DMS53 (cell line): Measurements from ENCODE around the gene ENTPD3.
"Not testable (repeated sequence)": the region's sequence is repeated elsewhere in the genome, so short reads cannot be mapped to it uniquely, and the experiment has no call there.

Experiments used
- DNase-seq: peaks from one replicate; lab custom pipeline; 2025; lab: John Stamatoyannopoulos, UW

Gene ENTPD3

GRCh38 chr3:40461161-40461560 is 74.2 kb downstream of the ENTPD3 start:
- no peak for DNase-seq

GRCh38 chr3:40462838-40463237 is 75.9 kb downstream of the ENTPD3 start:
- not testable (repeated sequence) for DNase-seq

GRCh38 chr3:40463579-40463978 is 76.6 kb downstream of the ENTPD3 start:
- DNase-seq: no peak

GRCh38 chr3:40464339-40465110 is 77.5 kb downstream of the ENTPD3 start:
- DNase-seq: no peak

- DNase-seq: no peak
Measured at GRCh38 chr3:40465111-40465407, 78.1 kb downstream of the ENTPD3 start.

DNA sequence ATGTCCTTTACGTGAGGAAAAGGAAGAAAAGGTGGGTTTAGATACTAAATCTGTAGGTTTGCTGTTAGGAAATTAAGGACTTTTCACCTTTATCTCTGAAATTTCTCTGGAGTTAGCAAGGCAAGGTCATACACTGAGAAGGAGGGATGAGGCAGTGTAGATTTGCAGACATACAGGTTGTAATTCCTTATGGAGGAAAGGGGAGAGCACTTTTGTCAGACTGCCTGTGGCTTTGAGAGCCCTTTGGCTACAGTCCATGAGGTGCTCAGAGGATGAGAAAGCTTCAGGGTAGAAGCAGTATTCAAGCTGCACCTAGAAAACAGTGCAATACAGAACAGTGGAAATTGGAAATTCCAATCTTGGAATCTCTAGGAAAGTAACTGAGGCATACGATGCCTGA is 78.5 kb downstream of the ENTPD3 start:
- peak; percentile 1 for DNase-seq

DNA sequence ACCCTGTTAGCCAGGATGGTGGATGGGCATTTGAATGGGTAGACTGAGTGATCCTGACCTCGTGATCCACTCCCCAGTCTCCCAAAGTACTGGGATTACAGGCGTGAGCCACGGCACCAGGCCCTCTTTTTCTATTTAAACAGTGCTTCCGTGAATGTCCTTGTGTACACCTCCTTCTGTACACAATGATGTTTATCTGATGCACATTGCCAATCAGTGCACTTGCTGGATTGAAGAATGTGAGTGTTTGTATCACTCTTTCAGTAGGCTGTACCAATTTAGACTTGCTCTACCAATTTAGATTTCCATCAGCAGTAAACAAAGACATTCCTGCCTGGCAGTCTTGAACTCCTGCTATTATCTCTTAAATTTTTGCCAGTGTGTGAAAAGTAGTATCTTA is 81.0 kb downstream of the ENTPD3 start:
- peak; percentile 71 for DNase-seq

GRCh38 chr3:40470701-40471100 is 83.7 kb downstream of the ENTPD3 start:
- no peak for DNase-seq

GRCh38 chr3:40476478-40477470 is 89.8 kb downstream of the ENTPD3 start, which contains the start of gene ZNF619:
ZNF619 (plus strand) TSS chr3:40477122; CDS start chr3:40477980, 858 bp downstream.
- DNase-seq: peak; percentile 65

DNA sequence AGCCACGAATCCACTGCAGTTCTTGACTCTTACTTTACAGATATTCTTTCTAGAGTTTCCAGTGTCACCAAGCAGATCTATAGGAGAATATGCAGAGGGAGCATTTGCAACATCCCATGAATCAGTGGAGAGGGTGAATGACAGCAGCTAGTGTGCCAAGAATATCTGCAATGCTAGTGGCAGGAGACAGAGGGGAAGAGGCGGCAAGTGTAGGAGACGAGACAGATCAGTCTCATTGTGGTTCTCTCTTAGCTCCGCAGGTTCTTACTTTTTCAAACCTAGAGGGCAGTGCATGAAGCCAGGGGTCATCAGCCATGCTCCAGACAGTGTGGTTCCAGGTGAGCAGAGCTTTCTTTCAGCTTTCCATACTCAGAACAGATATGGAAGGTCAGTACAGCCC is 90.7 kb downstream of the ENTPD3 start:
- DNase-seq: no peak
